GM12878 (cell line): Measurements from ENCODE around the gene SHC3.

Experiments
- CTCF ChIP-seq, 3 experiments: IDR thresholded peaks in 2 of 3; conservative IDR thresholded peaks in 1 of 3; 2 replicates each; pipeline ENCODE4 v1.5.1; 2011; ENCODE audit warnings: low read depth in 3 of 3, low read length in 3 of 3, mild to moderate bottlenecking in 3 of 3, control low read depth in 2 of 3, moderate library complexity in 2 of 3, inconsistent platforms in 1 of 3, mixed read lengths in 1 of 3; ENCODE audit not compliant: control insufficient read depth in 2 of 3, insufficient read depth in 1 of 3; ENCODE audit errors: extremely low read depth in 1 of 3
- PBX3 ChIP-seq: IDR thresholded peaks from 2 replicates; pipeline ENCODE4 v1.6.1; 2011; ENCODE audit warnings: mild to moderate bottlenecking, low read depth, low read length, moderate library complexity; ENCODE audit not compliant: insufficient replicate concordance
- POLR2AphosphoS2 ChIP-seq: IDR thresholded peaks from 2 replicates; pipeline ENCODE4 v1.6.1; 2011; ENCODE audit warnings: low read depth, mild to moderate bottlenecking, low read length, improper control_type of control experiment, moderate library complexity

GRCh38 chr9:89038382-89039103 is 140.1 kb downstream of the SHC3 start:
- TF ChIP-seq POLR2AphosphoS2 (no peak), PBX3 (no peak), CTCF (IDR thresholded peaks at IDR 0.05 in 2 of 3, conservative IDR thresholded peaks at IDR 0.05 in 1 of 3; ENCODE audit: control insufficient read depth in 2 of 3, extremely low read depth in 1 of 3, insufficient read depth in 1 of 3, low read depth in 3 of 3, low read length in 3 of 3) (no peak)
